Mesothelial cell of epicardium (in vitro differentiated cells): Measurements from ENCODE around the gene UGGT1. TPM values are rescaled to one million over a fixed set of nuclear protein-coding genes. Genes with fewer than 3 reads are reported as not detected.

Experiments used
- DNase-seq, 2 experiments: peaks; one replicate each; pipeline ENCODE4 v3.0.0; 2021; ENCODE audit warnings: low spot score in 2 of 2; ENCODE audit not compliant: unreplicated experiment in 2 of 2
- H3K27ac Mint-ChIP-seq: 2 replicates; pipeline ENCODE4 v1.8.0; 2021; ENCODE audit warnings: mixed read lengths
- H3K27me3 Mint-ChIP-seq: 2 replicates; pipeline ENCODE4 v1.8.0; 2021; ENCODE audit warnings: low read depth, mixed read lengths
- H3K36me3 Mint-ChIP-seq: 2 replicates; pipeline ENCODE4 v1.8.0; 2021; ENCODE audit warnings: mixed read lengths
- H3K4me1 Mint-ChIP-seq: 2 replicates; pipeline ENCODE4 v1.8.0; 2021; ENCODE audit warnings: mixed read lengths
- H3K4me3 Mint-ChIP-seq: 2 replicates; pipeline ENCODE4 v1.8.0; 2021; ENCODE audit warnings: mild to moderate bottlenecking, moderate library complexity, mixed read lengths
- H3K9me3 Mint-ChIP-seq: 2 replicates; pipeline ENCODE4 v1.8.0; 2021; ENCODE audit warnings: mixed read lengths
- CTCF ChIP-seq: fragments of 200-600 bp; sonication (generic); IDR thresholded peaks from one replicate; pipeline ENCODE4 v1.5.0; 2021; ENCODE audit warnings: antibody characterized with exemption; ENCODE audit not compliant: unreplicated experiment
- total RNA-seq: library from RNA; stranded (reverse); gene quantifications from 3 replicates; pipeline ENCODE4 v1.2.1, GENCODE V29; 2021

The UGGT1 gene
- total RNA-seq, 1 donor from 2014 or later, result 41.8 TPM

GRCh38 chr2:128139624-128140023 lies 48.6 kb downstream of the UGGT1 start:
- Mint-ChIP-seq H3K4me1 (no peaks in the 10 kb centered on the region), H3K27ac (no peak overlapping the region), H3K36me3 (peaks cover 29% of the 10 kb centered on the region), H3K4me3 (no peak overlapping the region), H3K27me3 (no peaks in the 10 kb centered on the region), H3K9me3 (no peaks in the 10 kb centered on the region)
- TF ChIP-seq CTCF, result no peak
- no peak for DNase-seq

GRCh38 chr2:128145651-128146050 lies 54.7 kb downstream of the UGGT1 start:
- H3K9me3 Mint-ChIP-seq, result no peaks in the 10 kb centered on the region

GRCh38 chr2:128153786-128154185 lies 62.8 kb downstream of the UGGT1 start:
- H3K36me3 Mint-ChIP-seq, result peaks cover 27% of the 10 kb centered on the region
- H3K27ac Mint-ChIP-seq, result no peak overlapping the region
- peaks cover 3% of the 10 kb centered on the region for H3K4me1 Mint-ChIP-seq
- no peaks in the 10 kb centered on the region for H3K9me3 Mint-ChIP-seq
- no peak for TF ChIP-seq CTCF
- DNase-seq, result no peak
- H3K4me3 Mint-ChIP-seq, result no peak overlapping the region
- H3K27me3 Mint-ChIP-seq, result no peaks in the 10 kb centered on the region

More at GRCh38 chr2:128145651-128146050, 54.7 kb downstream of the UGGT1 start:
- no peak for TF ChIP-seq CTCF
- Mint-ChIP-seq H3K4me3 (no peak overlapping the region), H3K27me3 (no peaks in the 10 kb centered on the region), H3K27ac (no peak overlapping the region), H3K36me3 (peaks cover 18% of the 10 kb centered on the region), H3K4me1 (no peaks in the 10 kb centered on the region)
- DNase-seq, result no peak

- Mint-ChIP-seq H3K9me3 (no peaks in the 10 kb centered on the region), H3K36me3 (peaks cover 27% of the 10 kb centered on the region), H3K4me3 (no peak overlapping the region), H3K27me3 (no peaks in the 10 kb centered on the region), H3K4me1 (peaks cover 4% of the 10 kb centered on the region), H3K27ac (no peak overlapping the region)
- no peak for TF ChIP-seq CTCF
- no peak for DNase-seq
These were observed 63.2 kb downstream of the UGGT1 start for GRCh38 chr2:128154225-128154624.

- Mint-ChIP-seq H3K9me3 (no peaks in the 10 kb centered on the region), H3K4me3 (no peak overlapping the region), H3K27me3 (no peaks in the 10 kb centered on the region), H3K27ac (no peak overlapping the region), H3K36me3 (peaks cover 29% of the 10 kb centered on the region), H3K4me1 (peaks cover 6% of the 10 kb centered on the region)
- no peak for DNase-seq
- TF ChIP-seq CTCF, result no peak
These were observed 65.0 kb downstream of the UGGT1 start for GRCh38 chr2:128155970-128156369.

- H3K4me1 Mint-ChIP-seq, result peaks cover 6% of the 10 kb centered on the region
- DNase-seq, result no peak
- TF ChIP-seq CTCF, result no peak
- no peak overlapping the region for H3K4me3 Mint-ChIP-seq
- no peaks in the 10 kb centered on the region for H3K9me3 Mint-ChIP-seq
- no peaks in the 10 kb centered on the region for H3K27me3 Mint-ChIP-seq
- H3K36me3 Mint-ChIP-seq, result peaks cover 26% of the 10 kb centered on the region
- H3K27ac Mint-ChIP-seq, result no peak overlapping the region
These were observed 65.8 kb downstream of the UGGT1 start for GRCh38 chr2:128156812-128157211.
